NCI-H146 treated with DMSO at 0.1 percent for 48 hours (cell line): Measurements from ENCODE around the gene ATP1B1.
A peak's percentile ranks its signal among the peaks of the same experiment; 100 is the strongest.

Source experiments
- DNase-seq: peaks from one replicate; lab custom pipeline; 2025; ENCODE audit not compliant: unreplicated experiment; lab: John Stamatoyannopoulos, UW

Gene ATP1B1

GRCh38 chr1:169094897-169095569 lies 11.5 kb upstream of the ATP1B1 start:
- DNase-seq, result no peak

GRCh38 chr1:169098380-169098779 lies 8.1 kb upstream of the ATP1B1 start:
- no peak for DNase-seq

- no peak for DNase-seq
These were observed 6.9 kb upstream of the ATP1B1 start for GRCh38 chr1:169099561-169099960.

- DNase-seq, result no peak
These were observed 6.3 kb upstream of the ATP1B1 start for GRCh38 chr1:169100208-169100607.

GRCh38 chr1:169100651-169101088 lies 5.8 kb upstream of the ATP1B1 start:
- no peak for DNase-seq

- peak; percentile 35 for DNase-seq
These were observed 3.9 kb upstream of the ATP1B1 start for GRCh38 chr1:169102567-169102966.

- DNase-seq, result no peak
These were observed 3.5 kb upstream of the ATP1B1 start for GRCh38 chr1:169103002-169103401.

- no peak for DNase-seq
These were observed 3.0 kb upstream of the ATP1B1 start for GRCh38 chr1:169103480-169103893.

GRCh38 chr1:169105087-169105433 lies 1.4 kb upstream of the ATP1B1 start:
- DNase-seq, result no peak

- DNase-seq, result peak; percentile 85
These were observed 926 bp upstream of the ATP1B1 start for GRCh38 chr1:169105434-169106094.

GRCh38 chr1:169106921-169107602 lies 572 bp downstream of the ATP1B1 start:
- peak; percentile 15 for DNase-seq

- DNase-seq, result no peak
These were observed 1.2 kb downstream of the ATP1B1 start for GRCh38 chr1:169107603-169108208.

- DNase-seq, result no peak
These were observed 1.7 kb downstream of the ATP1B1 start for GRCh38 chr1:169108223-169108622.

- no peak for DNase-seq
These were observed 2.5 kb downstream of the ATP1B1 start for GRCh38 chr1:169108863-169109560.

- peak; percentile 13 for DNase-seq
These were observed 3.2 kb downstream of the ATP1B1 start for GRCh38 chr1:169109561-169110134.

GRCh38 chr1:169110236-169110635 lies 3.7 kb downstream of the ATP1B1 start:
- no peak for DNase-seq

- no peak for DNase-seq
These were observed 4.4 kb downstream of the ATP1B1 start for GRCh38 chr1:169110689-169111447.

GRCh38 chr1:169111472-169111871 lies 5.0 kb downstream of the ATP1B1 start:
- DNase-seq, result no peak

- no peak for DNase-seq
These were observed 5.8 kb downstream of the ATP1B1 start for GRCh38 chr1:169112241-169112640.

GRCh38 chr1:169113613-169114119 lies 7.2 kb downstream of the ATP1B1 start:
- no peak for DNase-seq
